ENCODE measurements around the gene SNRPA1. TPM values are rescaled to one million over a fixed set of nuclear protein-coding genes. Genes with fewer than 3 reads are reported as not detected.

The SNRPA1 gene
- total and polyA plus RNA-seq, 2 of the 13 experiments (the other 11 are each of a cell fraction or from before 2014, with no cell fraction given), result 41.2 to 108 TPM

- TF ChIP-seq ZBTB34 (CRISPR knock-in tag; IDR thresholded peaks at IDR 0.05), result no peak
These were observed 8.5 kb downstream of the SNRPA1 start (continued) for GRCh38 chr15:101286471-101287114.

- Histone ChIP-seq H4K20me1 (ENCODE audit: insufficient read depth, low read length) (peaks cover 8% of the 10 kb centered on the region), H2AFZ (ENCODE audit: low read length) (no peak overlapping the region), H3K27me3 (ENCODE audit: control insufficient read depth in 1 of 2, insufficient read depth in 2 of 2, low read length in 2 of 2) (no peaks in the 10 kb centered on the region; a peak in 1 of 5 replicates), H3K4me2 (ENCODE audit: low read depth, low read length) (no peak overlapping the region), H3K27ac (ENCODE audit: extremely low read length, insufficient read depth, low read length) (no peak overlapping the region), H3K9me3 (ENCODE audit: low read length) (no peaks in the 10 kb centered on the region), H3K79me2 (ENCODE audit: insufficient read depth, low read length) (peaks cover 18% of the 10 kb centered on the region), H3K4me3 (replicated peaks in 1 of 3; ENCODE audit: insufficient read depth in 1 of 3, low read depth in 2 of 3, low read length in 3 of 3) (no peak overlapping the region), H3K36me3 (replicated peaks in 1 of 2; ENCODE audit: control insufficient read depth in 1 of 2, insufficient read depth in 2 of 2, low read length in 2 of 2) (peaks cover 25 to 70% of the 10 kb centered on the region in 2 experiments), H3K4me1 (ENCODE audit: insufficient read depth, low read length) (peaks cover 2% of the 10 kb centered on the region; the same call in 1 of the 2 replicates), H3K9ac (ENCODE audit: insufficient read depth, low read depth, low read length) (no peak overlapping the region)
- TF ChIP-seq ZBTB39 (CRISPR knock-in tag; IDR thresholded peaks at IDR 0.05), result no peak
- in situ Hi-C loops (cut with HindIII; ENCODE audit: extremely low pct_ligation_motif_present, low pct_unique_long_range_greater_than_20kb), result no loop called here
- intact Hi-C loops (cut with micrococcal nuclease; ENCODE audit: unreplicated experiment), result no loop called here
- CTCF ChIA-PET (ENCODE audit: low intra/inter-chr PET ratio, low total read pairs), result no interaction called here
- ATAC-seq (no peak), FAIRE-seq (no peak), DNase-seq (ENCODE audit: low spot score) (no peak)
- WGBS (ENCODE audit: low lambda C conversion rate), result 100% methylated on average over 6 of the region's 6 CpGs
- no TSS peak for BruUV-seq (replicated peaks)
- POLR2A ChIA-PET, result interaction anchor here (1.9 kb wide), 1 partner anchor 11 kb away, joined by 4 read pairs; the partner anchor contains the start of gene SNRPA1
These were observed 11.1 kb downstream of the SNRPA1 start for GRCh38 chr15:101283931-101284330.

All from HepG2 (cell line).